Measurements from ENCODE around the gene SPG21. TPM values are rescaled to one million over a fixed set of nuclear protein-coding genes. Genes with fewer than 3 reads are reported as not detected.

SPG21 gene
- total RNA-seq, 3 donors from 2014 or later (not counting 1 experiment from before 2014, with no cell fraction given): 39.6 to 52.3 (median 40.4) TPM

GRCh38 chr15:64921711-64922110 is 68.0 kb downstream of the SPG21 start:
- Mint-ChIP-seq H3K36me3 (no peaks in the 10 kb centered on the region), H3K27ac (no peak overlapping the region), H3K4me3 (no peak overlapping the region), H3K27me3 (ENCODE audit: low read depth in 2 of 2) (no peaks in the 10 kb centered on the region), H3K9me3 (no peaks in the 10 kb centered on the region), H3K4me1 (peaks cover 0 to 11% of the 10 kb centered on the region in 2 donors)
- intact Hi-C loops (cut with micrococcal nuclease): no loop called here
- DNase-seq: no peak
- H3K4me3 ChIP-seq (ENCODE audit: low read length): no peak overlapping the region
- no peaks in the 10 kb centered on the region for H3K4me1 ChIP-seq (ENCODE audit: control insufficient read depth, insufficient read depth, low read length)
- no peaks in the 10 kb centered on the region for H3K9me3 ChIP-seq (ENCODE audit: control insufficient read depth, insufficient read depth, low read length)
- no peak for ATAC-seq
- H3K36me3 ChIP-seq (ENCODE audit: control insufficient read depth, insufficient read depth, low read length): no peaks in the 10 kb centered on the region
- no peak overlapping the region for H3K27ac ChIP-seq (ENCODE audit: low read length)
- no peak for TF ChIP-seq CTCF (IDR thresholded peaks at IDR 0.05)
- no peaks in the 10 kb centered on the region for H3K27me3 ChIP-seq (ENCODE audit: control insufficient read depth, insufficient read depth, low read length)
- WGBS (ENCODE audit: insufficient coverage): 92% methylated on average over 6 of the region's 6 CpGs

GRCh38 chr15:64919721-64920120 is 70.0 kb downstream of the SPG21 start:
- no peaks in the 10 kb centered on the region for H3K4me1 ChIP-seq (ENCODE audit: control insufficient read depth, insufficient read depth, low read length)
- Mint-ChIP-seq H3K4me3 (no peak overlapping the region), H3K4me1 (no peaks in the 10 kb centered on the region), H3K27me3 (ENCODE audit: low read depth in 2 of 2) (no peaks in the 10 kb centered on the region), H3K36me3 (no peaks in the 10 kb centered on the region), H3K27ac (no peak overlapping the region), H3K9me3 (no peaks in the 10 kb centered on the region)
- TF ChIP-seq CTCF (IDR thresholded peaks at IDR 0.05): no peak
- no peaks in the 10 kb centered on the region for H3K27me3 ChIP-seq (ENCODE audit: control insufficient read depth, insufficient read depth, low read length)
- H3K9me3 ChIP-seq (ENCODE audit: control insufficient read depth, insufficient read depth, low read length): no peaks in the 10 kb centered on the region
- H3K27ac ChIP-seq (ENCODE audit: low read length): no peak overlapping the region
- no peak overlapping the region for H3K4me3 ChIP-seq (ENCODE audit: low read length)
- 91% methylated on average over 4 of the region's 4 CpGs for WGBS (ENCODE audit: insufficient coverage)
- DNase-seq (no peak), ATAC-seq (no peak)
- intact Hi-C loops (cut with micrococcal nuclease): no loop called here
- no peaks in the 10 kb centered on the region for H3K36me3 ChIP-seq (ENCODE audit: control insufficient read depth, insufficient read depth, low read length)

- Mint-ChIP-seq H3K36me3 (no peaks in the 10 kb centered on the region), H3K4me3 (no peak overlapping the region), H3K27me3 (ENCODE audit: low read depth in 2 of 2) (no peaks in the 10 kb centered on the region), H3K9me3 (no peaks in the 10 kb centered on the region), H3K4me1 (peaks cover 0 to 4% of the 10 kb centered on the region in 2 donors), H3K27ac (no peak overlapping the region)
- 94% methylated on average over 9 of the region's 9 CpGs for WGBS (ENCODE audit: insufficient coverage)
- H3K36me3 ChIP-seq (ENCODE audit: control insufficient read depth, insufficient read depth, low read length): no peaks in the 10 kb centered on the region
- H3K4me1 ChIP-seq (ENCODE audit: control insufficient read depth, insufficient read depth, low read length): no peaks in the 10 kb centered on the region
- ATAC-seq (no peak), DNase-seq (no peak)
- H3K27me3 ChIP-seq (ENCODE audit: control insufficient read depth, insufficient read depth, low read length): no peaks in the 10 kb centered on the region
- no peaks in the 10 kb centered on the region for H3K9me3 ChIP-seq (ENCODE audit: control insufficient read depth, insufficient read depth, low read length)
- no peak overlapping the region for H3K27ac ChIP-seq (ENCODE audit: low read length)
- TF ChIP-seq CTCF (IDR thresholded peaks at IDR 0.05): no peak
- H3K4me3 ChIP-seq (ENCODE audit: low read length): no peak overlapping the region
- intact Hi-C loops (cut with micrococcal nuclease): no loop called here
Observed at GRCh38 chr15:64917211-64917610, 72.5 kb downstream of the SPG21 start.

- 100% methylated on average over 1 of the region's 2 CpGs for WGBS (ENCODE audit: insufficient coverage)
- no peak for TF ChIP-seq CTCF (IDR thresholded peaks at IDR 0.05)
- no peak overlapping the region for H3K4me3 ChIP-seq (ENCODE audit: low read length)
- Mint-ChIP-seq H3K27ac (no peak overlapping the region), H3K4me1 (peaks cover 3 to 6% of the 10 kb centered on the region in 2 donors), H3K9me3 (no peaks in the 10 kb centered on the region), H3K4me3 (no peak overlapping the region), H3K36me3 (no peaks in the 10 kb centered on the region), H3K27me3 (ENCODE audit: low read depth in 2 of 2) (peaks cover 0 to 3% of the 10 kb centered on the region in 2 donors)
- DNase-seq (no peak), ATAC-seq (no peak)
- no peak overlapping the region for H3K27ac ChIP-seq (ENCODE audit: low read length)
- no peaks in the 10 kb centered on the region for H3K36me3 ChIP-seq (ENCODE audit: control insufficient read depth, insufficient read depth, low read length)
- no peaks in the 10 kb centered on the region for H3K27me3 ChIP-seq (ENCODE audit: control insufficient read depth, insufficient read depth, low read length)
- no peaks in the 10 kb centered on the region for H3K9me3 ChIP-seq (ENCODE audit: control insufficient read depth, insufficient read depth, low read length)
- intact Hi-C loops (cut with micrococcal nuclease): no loop called here
- H3K4me1 ChIP-seq (ENCODE audit: control insufficient read depth, insufficient read depth, low read length): peaks cover 7% of the 10 kb centered on the region
Observed at GRCh38 chr15:64916365-64916764, 73.3 kb downstream of the SPG21 start.

Measured in natural killer cell (primary cell).